OCI-LY3 (cell line): Measurements from ENCODE around the gene RXRA.

Experiments used
- CTCF ChIP-seq: fragments of 200-600, 300-600 bp; sonication (generic); IDR thresholded peaks from 2 replicates; pipeline ENCODE4 v1.5.1; 2014; ENCODE audit warnings: antibody characterized with exemption, low read length, low read depth
- EZH2phosphoT487 ChIP-seq: fragments of 200-600 bp; shearing (Covaris generic); IDR thresholded peaks from 2 replicates; pipeline ENCODE4 v1.6.1; 2018; ENCODE audit warnings: antibody characterized with exemption, mixed run types, low read depth

DNA sequence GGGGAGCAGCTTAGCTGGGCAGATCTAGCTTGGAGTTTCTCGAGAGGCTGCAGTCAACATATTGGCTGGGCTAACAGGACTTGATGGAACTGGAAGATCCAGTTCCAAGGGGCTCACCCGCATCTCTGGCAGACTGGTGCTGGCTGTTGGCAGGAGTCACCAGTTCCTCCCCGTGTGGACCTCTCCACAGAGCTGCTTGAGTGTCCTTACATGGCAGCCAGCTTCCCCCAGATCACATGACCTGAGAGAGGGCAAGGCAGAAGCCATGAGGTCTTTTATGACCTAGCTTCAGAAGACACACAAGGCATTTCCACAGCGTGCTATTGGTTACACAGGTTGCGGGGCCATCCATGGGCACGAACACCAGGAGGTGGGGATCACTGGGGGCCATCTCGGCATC, 26.4 kb upstream of the RXRA start:
- TF ChIP-seq CTCF (no peak), EZH2phosphoT487 (no peak)
